Measurements from ENCODE around the gene GPR84. TPM values are rescaled to one million over a fixed set of nuclear protein-coding genes. Genes with fewer than 3 reads are reported as not detected.

GPR84 gene
- total and polyA plus RNA-seq, 2 of the 8 experiments (the other 6 are each of a cell fraction or from before 2014, with no cell fraction given): 0.09 TPM; not detected in 1

- no peak for DNase-seq (ENCODE audit: low read depth in 1 of 2, low spot score in 2 of 2)
- Histone ChIP-seq H4K5ac (ENCODE audit: insufficient read length, low read depth, low read length) (no peak overlapping the region), H3K36me3 (ENCODE audit: control insufficient read depth in 2 of 4, insufficient read depth in 4 of 4, low read length in 3 of 4) (peaks cover 0 to 7% (median 3%) of the 10 kb centered on the region in 4 experiments; a peak in 4 of 8 replicates)
- TF ChIP-seq PHF8 (conservative IDR thresholded peaks at IDR 0.05; ENCODE audit: low read depth, low read length) (no peak), FOSL1 (IDR thresholded peaks at IDR 0.05; ENCODE audit: insufficient read depth, low read depth, low read length) (no peak), CHD1 (IDR thresholded peaks at IDR 0.05; ENCODE audit: low read depth, low read length) (no peak), POU5F1 (IDR thresholded peaks at IDR 0.05; ENCODE audit: low read depth, low read length) (no peak), MAFK (IDR thresholded peaks at IDR 0.05; ENCODE audit: low read depth, low read length) (no peak), EZH2 (IDR thresholded peaks at IDR 0.05; ENCODE audit: low read depth, low read length, severe bottlenecking) (no peak), SP2 (IDR thresholded peaks at IDR 0.05; ENCODE audit: low read length) (no peak), SIX5 (IDR thresholded peaks at IDR 0.05; ENCODE audit: low read depth, low read length) (no peak), BRCA1 (IDR thresholded peaks at IDR 0.05; ENCODE audit: low read depth, low read length) (no peak), ASH2L (IDR thresholded peaks at IDR 0.05; ENCODE audit: low read length) (no peak), CTBP2 (IDR thresholded peaks at IDR 0.05; ENCODE audit: borderline replicate concordance, insufficient read depth, insufficient read length, low read length) (no peak)
- TF ChIP-seq, protein P1, sequence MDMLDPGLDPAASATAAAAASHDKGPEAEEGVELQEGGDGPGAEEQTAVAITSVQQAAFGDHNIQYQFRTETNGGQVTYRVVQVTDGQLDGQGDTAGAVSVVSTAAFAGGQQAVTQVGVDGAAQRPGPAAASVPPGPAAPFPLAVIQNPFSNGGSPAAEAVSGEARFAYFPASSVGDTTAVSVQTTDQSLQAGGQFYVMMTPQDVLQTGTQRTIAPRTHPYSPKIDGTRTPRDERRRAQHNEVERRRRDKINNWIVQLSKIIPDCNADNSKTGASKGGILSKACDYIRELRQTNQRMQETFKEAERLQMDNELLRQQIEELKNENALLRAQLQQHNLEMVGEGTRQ (IDR thresholded peaks at IDR 0.05; ENCODE audit: low read length): no peak
Observed at GRCh38 chr12:54407183-54407905, 43.1 kb upstream of the GPR84 start.

More at GRCh38 chr12:54407183-54407905, 43.1 kb upstream of the GPR84 start:
- no peak overlapping the region for H3K9ac ChIP-seq (replicated peaks in 1 of 4; ENCODE audit: extremely low read depth in 1 of 4, low read depth in 3 of 4, low read length in 3 of 4)
- H2AFZ ChIP-seq (ENCODE audit: low read length): no peak overlapping the region
- H3K27ac ChIP-seq (ENCODE audit: low read depth, low read length): no peak overlapping the region
- no peak overlapping the region for H4K91ac ChIP-seq (replicated peaks; ENCODE audit: insufficient read length, low read length)
- H2BK120ac ChIP-seq (replicated peaks; ENCODE audit: low read depth, low read length): no peak overlapping the region
- no peak overlapping the region for H2BK12ac ChIP-seq (ENCODE audit: low read depth, low read length)
- no peaks in the 10 kb centered on the region for H3K23me2 ChIP-seq (ENCODE audit: low read depth, low read length)
- no peak overlapping the region for H3K4ac ChIP-seq (replicated peaks; ENCODE audit: insufficient read length, low read depth, low read length)
- no peak overlapping the region for H3K23ac ChIP-seq (ENCODE audit: insufficient read length)
- H2BK20ac ChIP-seq (ENCODE audit: low read length): no peak overlapping the region
- WGBS, 2 experiments (ENCODE audit: extremely low coverage in 1 of 2, insufficient coverage in 1 of 2, insufficient read length in 1 of 2, insufficient replicate concordance in 2 of 2, low coverage in 1 of 2, low lambda C conversion rate in 2 of 2, missing lambda C conversion rate in 1 of 2): 89% methylated on average over 5 of the region's 5 CpGs; no CpG with 5 or more reads in 1 of the 2 experiments
- H3K4me1 ChIP-seq (replicated peaks in 1 of 4; ENCODE audit: control insufficient read depth in 3 of 4, insufficient read depth in 4 of 4, low read length in 3 of 4): peaks cover 0 to 7% (median under 1%) of the 10 kb centered on the region in 4 experiments; a peak in 3 of 7 replicates
- H3K4me3 ChIP-seq (ENCODE audit: extremely low read depth in 1 of 4, insufficient read depth in 2 of 4, low read depth in 3 of 4, low read length in 4 of 4): no peak overlapping the region
- peaks cover 2% of the 10 kb centered on the region in 2 experiments for H4K20me1 ChIP-seq (replicated peaks in 1 of 2; ENCODE audit: control insufficient read depth in 1 of 2, insufficient read depth in 2 of 2, low read length in 2 of 2)
- no peak overlapping the region for H2BK15ac ChIP-seq (ENCODE audit: low read length)
- H3K79me2 ChIP-seq (ENCODE audit: control insufficient read depth in 1 of 2, insufficient read depth in 2 of 2, low read length in 2 of 2): no peaks in the 10 kb centered on the region
- H4K8ac ChIP-seq (ENCODE audit: extremely low read depth, insufficient read depth, low read length): no peak overlapping the region
- no peak overlapping the region for H3K18ac ChIP-seq (ENCODE audit: extremely low read depth, low read length)
- POLR2A ChIA-PET (ENCODE audit: partially characterized antibody): no interaction called here
- H3K79me1 ChIP-seq (ENCODE audit: low read depth, low read length): peaks cover 2% of the 10 kb centered on the region; the same call in 1 of the 2 replicates
- H3K4me2 ChIP-seq (ENCODE audit: insufficient read depth in 1 of 2, low read depth in 2 of 2, low read length in 2 of 2): no peak overlapping the region
- H2AK5ac ChIP-seq (ENCODE audit: low read depth, low read length): no peak overlapping the region
- FAIRE-seq: no peak
- CTCF ChIA-PET (ENCODE audit: partially characterized antibody): interaction anchor here (1.2 to 2.6 kb wide), 3 partner anchors 8 to 32 kb away, joined by 3 to 23 read pairs (median 13); no protein-coding TSS in a partner anchor
- no peaks in the 10 kb centered on the region for H3K9me3 ChIP-seq (ENCODE audit: insufficient read depth in 2 of 2, low read depth in 1 of 2, low read length in 1 of 2)
- H2BK5ac ChIP-seq (ENCODE audit: low read depth, low read length): no peak overlapping the region
- H3K27me3 ChIP-seq (replicated peaks in 1 of 4; ENCODE audit: control insufficient read depth in 3 of 4, extremely low read depth in 1 of 4, insufficient read depth in 3 of 4, low read length in 3 of 4): no peaks in the 10 kb centered on the region
- no peak overlapping the region for H3K56ac ChIP-seq (replicated peaks; ENCODE audit: insufficient read length, low read depth, low read length)
- no peak overlapping the region for H3K14ac ChIP-seq (ENCODE audit: insufficient read length)

Measured in H1 (cell line).